A549 (cell line): ENCODE results near the gene MGME1. TPM values are rescaled to one million over a fixed set of nuclear protein-coding genes. Genes with fewer than 3 reads are reported as not detected.

Experiments
- ATAC-seq, 2 experiments: fragments of 200-7000 bp in 1 of 2; fragments of >200 bp in 1 of 2; cut with Nextera tagmentation in 1 of 2; cut with Tn5 transposase in 1 of 2; 3 replicates each; pipeline versions ENCODE4 v1.8.0 to v1.9.1; 2018 to 2020; ENCODE audit warnings: mild to moderate bottlenecking in 1 of 2, moderate library complexity in 1 of 2
- CTCF ChIA-PET: fragments of 300-600 bp; sonication (Branson Sonifier 250); formaldehyde crosslinking; extraction: SDS; loops from one replicate; lab custom pipeline; 2021; ENCODE audit warnings: antibody characterized with exemption, inconsistent platforms; lab: Yijun Ruan, JAX
- POLR2A ChIA-PET: fragments of 350-600 bp; formaldehyde crosslinking; extraction: SDS; loops from one replicate; lab custom pipeline; 2021; ENCODE audit warnings: antibody characterized with exemption, inconsistent platforms; lab: Yijun Ruan, JAX
- DNase-seq, 2 experiments: peaks; one replicate each; pipeline versions ENCODE4 v3.0.0 to v3.0.0-alpha.2; 2011 to 2016; ENCODE audit warnings: low read depth in 1 of 2, low spot score in 1 of 2
- FAIRE-seq: peaks from 2 replicates; lab custom pipeline; 2011; peaks lifted over from hg19 to GRCh38; lab: Jason Lieb, UNC
- H3K27ac ChIP-seq, 2 experiments: fragments of >200 bp; sonication (Bioruptor Twin); formaldehyde crosslinking; 3 replicates each; pipeline ENCODE4 v1.5.1; 2016 to 2017
- H3K4me1 ChIP-seq: fragments of >200 bp; sonication (Bioruptor Twin); formaldehyde crosslinking; 3 replicates; pipeline ENCODE4 v1.6.1; 2016
- H3K4me2 ChIP-seq: fragments of >200 bp; sonication (Bioruptor Twin); formaldehyde crosslinking; 3 replicates; pipeline ENCODE4 v1.6.1; 2016
- H3K4me3 ChIP-seq: fragments of >200 bp; sonication (Bioruptor Twin); formaldehyde crosslinking; 3 replicates; pipeline ENCODE4 v1.5.1; 2016
- H3K9me3 ChIP-seq: fragments of >200 bp; sonication (Bioruptor Twin); formaldehyde crosslinking; 3 replicates; pipeline ENCODE4 v1.6.1; 2016
- CBX2 ChIP-seq: fragments of 200-600 bp; sonication (generic); IDR thresholded peaks from 2 replicates; pipeline ENCODE4 v1.6.1; 2016; ENCODE audit warnings: low read depth, mild to moderate bottlenecking, borderline replicate concordance
- CEBPB ChIP-seq, 2 experiments: fragments of >200 bp in 1 of 2; sonication (Bioruptor Twin) in 1 of 2; formaldehyde crosslinking in 1 of 2; IDR thresholded peaks; 2 replicates each; pipeline ENCODE4 v1.6.1; 2012 to 2016
- EHMT2 ChIP-seq: fragments of 200-600 bp; sonication (generic); IDR thresholded peaks from 2 replicates; pipeline ENCODE4 v1.6.1; 2016; ENCODE audit warnings: antibody characterized with exemption, low read depth, mild to moderate bottlenecking, moderate library complexity
- EP300 ChIP-seq, 2 experiments: fragments of >200 bp; sonication (Bioruptor Twin); formaldehyde crosslinking; IDR thresholded peaks; 2 replicates in 1 of 2; 3 replicates in 1 of 2; pipeline ENCODE4 v1.6.1; 2016 to 2017
- ESRRA ChIP-seq: fragments of 150-350 bp; IDR thresholded peaks from 2 replicates; pipeline ENCODE4 v1.6.1; 2014; ENCODE audit warnings: mild to moderate bottlenecking, low read length, borderline replicate concordance
- GATA3 ChIP-seq: IDR thresholded peaks from 2 replicates; pipeline ENCODE4 v1.6.1; 2012; ENCODE audit warnings: borderline replicate concordance
- HDAC2 ChIP-seq: fragments of 200-600 bp; sonication (generic); IDR thresholded peaks from 2 replicates; pipeline ENCODE4 v1.6.1; 2016
- HES2 ChIP-seq: fragments of >200 bp; sonication (Bioruptor Twin); formaldehyde crosslinking; IDR thresholded peaks from 2 replicates; pipeline ENCODE4 v1.6.1; 2016
- JUN ChIP-seq, 2 experiments: fragments of >200 bp; sonication (Bioruptor Twin); formaldehyde crosslinking; IDR thresholded peaks; 2 replicates in 1 of 2; 3 replicates in 1 of 2; pipeline ENCODE4 v1.6.1; 2016 to 2017
- MAZ ChIP-seq: fragments of 150-350 bp; IDR thresholded peaks from 2 replicates; pipeline ENCODE4 v1.6.1; 2014; ENCODE audit warnings: antibody characterized with exemption, low read depth, low read length, borderline replicate concordance
- NFE2L2 ChIP-seq: fragments of 150-350 bp; conservative IDR thresholded peaks from 2 replicates; pipeline ENCODE4 v1.6.1; 2014; ENCODE audit warnings: low read length
- NR3C1 ChIP-seq: fragments of >200 bp; sonication (Bioruptor Twin); formaldehyde crosslinking; IDR thresholded peaks from 3 replicates; pipeline ENCODE4 v1.6.1; 2017
- PHF8 ChIP-seq: fragments of 200-600 bp; sonication (generic); IDR thresholded peaks from 2 replicates; pipeline ENCODE4 v1.6.1; 2016; ENCODE audit warnings: low read depth, mild to moderate bottlenecking, antibody characterized with exemption, moderate library complexity, borderline replicate concordance
- POLR2AphosphoS2 ChIP-seq: conservative IDR thresholded peaks from 2 replicates; pipeline ENCODE4 v1.6.1; 2012; ENCODE audit warnings: low read length, improper control_type of control experiment, inconsistent platforms
- RAD21 ChIP-seq, 2 experiments: fragments of >200 bp in 1 of 2; sonication (Bioruptor Twin) in 1 of 2; formaldehyde crosslinking in 1 of 2; IDR thresholded peaks in 1 of 2; conservative IDR thresholded peaks in 1 of 2; 2 replicates in 1 of 2; 3 replicates in 1 of 2; pipeline ENCODE4 v1.6.1; 2012 to 2018; ENCODE audit warnings: inconsistent platforms in 1 of 2
- RARB ChIP-seq: fragments of 250-450 bp; sonication (Bioruptor Pico); IDR thresholded peaks from 2 replicates; pipeline ENCODE4 v1.8.0; 2021; ENCODE audit warnings: mild to moderate bottlenecking, moderate library complexity
- RCOR1 ChIP-seq: fragments of 150-350 bp; IDR thresholded peaks from 2 replicates; pipeline ENCODE4 v1.6.1; 2014; ENCODE audit warnings: antibody characterized with exemption, low read length, low read depth
- RFX5 ChIP-seq: fragments of 450-650 bp; IDR thresholded peaks from 2 replicates; pipeline ENCODE4 v1.7.1; 2014; ENCODE audit warnings: antibody characterized with exemption, mild to moderate bottlenecking, moderate library complexity
- SREBF2 ChIP-seq: fragments of 450-650 bp; IDR thresholded peaks from 2 replicates; pipeline ENCODE4 v1.6.1; 2014; ENCODE audit warnings: mild to moderate bottlenecking, moderate library complexity
- TFCP2L1 ChIP-seq: fragments of 250-450 bp; sonication (Bioruptor Pico); IDR thresholded peaks from 2 replicates; pipeline ENCODE4 v1.5.0; 2021; ENCODE audit warnings: mild to moderate bottlenecking
- TP53 ChIP-seq: fragments of 250-450 bp; sonication (Bioruptor Pico); IDR thresholded peaks from 2 replicates; pipeline ENCODE4 v1.5.0; 2021; ENCODE audit warnings: mild to moderate bottlenecking, moderate library complexity
- WGBS: methylation state at CpG from one replicate; pipeline ENCODE4 v1.1.6; 2017; ENCODE audit errors: missing lambda C conversion rate; 5-methylcytosine and 5-hydroxymethylcytosine counted together
- polyA plus RNA-seq, 4 experiments: library from polyadenylated mRNA; depleted of rRNA in 3 of 4; stranded (reverse); fragments of >200 nt; fragmentation: RNase III in 1 of 4; extraction: RNeasy Plus Mini Kit Qiagen cat#74134 plus additional on column Dnase treatment in 1 of 4; gene quantifications; 2 replicates in 3 of 4; 3 replicates in 1 of 4; pipeline ENCODE4 v1.2.3, GENCODE V29; 2011 to 2017

MGME1 gene
- polyA plus RNA-seq, 2 of the 4 experiments (the other 2 are of a cell fraction): 46.6 to 47.9 TPM

- TF ChIP-seq JUN (IDR thresholded peaks at IDR 0.05): 0 out of 5 replicates have a peak, but pooled peaks of 1 of the 2 experiments have one; percentile 12
- TF ChIP-seq CBX2: no peak
- Histone ChIP-seq H3K9me3 (no peaks in the 10 kb centered on the region), H3K4me2 (no peak overlapping the region), H3K4me1 (peaks cover 19% of the 10 kb centered on the region), H3K27ac (no peak overlapping the region), H3K4me3 (no peak overlapping the region)
- CTCF ChIA-PET: interaction anchor here (0.9 to 4.3 kb wide), 3 partner anchors 10 to 383 kb away, joined by 3 to 24 read pairs (median 3); no protein-coding TSS in a partner anchor
- 87% methylated on average over 5 of the region's 5 CpGs for WGBS
- FAIRE-seq (no peak), DNase-seq (no peak), ATAC-seq (no peak)
- POLR2A ChIA-PET: no interaction called here
These were observed 14.9 kb upstream of the MGME1 start for GRCh38 chr20:17953935-17954334.

GRCh38 chr20:17955302-17955701 is 13.5 kb upstream of the MGME1 start:
- no peak for DNase-seq
- H3K27ac ChIP-seq: no peak overlapping the region
- H3K4me3 ChIP-seq: no peak overlapping the region
- WGBS: 53% methylated on average over 3 of the region's 3 CpGs
- FAIRE-seq: peak; percentile 43
- ChIA-PET POLR2A (no interaction called here), CTCF (interaction anchor here (0.9 to 4.3 kb wide), 4 partner anchors 10 to 275 kb away, joined by 3 to 24 read pairs (median 4); no protein-coding TSS in a partner anchor)
- ATAC-seq: no peak
- no peak overlapping the region for H3K4me2 ChIP-seq
- H3K9me3 ChIP-seq: no peaks in the 10 kb centered on the region
- H3K4me1 ChIP-seq: peaks cover 33% of the 10 kb centered on the region
- TF ChIP-seq HES2: no peak
- no peak for TF ChIP-seq NR3C1
- TF ChIP-seq CEBPB (IDR thresholded peaks at IDR 0.05): no peak
- no peak for TF ChIP-seq EHMT2
- no peak for TF ChIP-seq POLR2AphosphoS2
- TF ChIP-seq NFE2L2: no peak
- TF ChIP-seq RAD21 (conservative IDR thresholded peaks at IDR 0.05 in 1 of 2, IDR thresholded peaks at IDR 0.05 in 1 of 2): no peak
- no peak for TF ChIP-seq RFX5
- TF ChIP-seq SREBF2: no peak
- no peak for TF ChIP-seq RARB (CRISPR knock-in tag)
- no peak for TF ChIP-seq PHF8
- TF ChIP-seq TP53: no peak

- TF ChIP-seq EHMT2 (no peak), RCOR1 (no peak), GATA3 (no peak), MAZ (no peak), HDAC2 (no peak), EP300 (IDR thresholded peaks at IDR 0.05) (no peak), ESRRA (no peak), TFCP2L1 (CRISPR knock-in tag) (no peak), RAD21 (conservative IDR thresholded peaks at IDR 0.05 in 1 of 2, IDR thresholded peaks at IDR 0.05 in 1 of 2) (no peak), TP53 (no peak)
- TF ChIP-seq, all 56 proteins: peak for 0
- POLR2A ChIA-PET: no interaction called here
These were observed 12.6 kb upstream of the MGME1 start for GRCh38 chr20:17956099-17956685.

More at GRCh38 chr20:17956099-17956685, 12.6 kb upstream of the MGME1 start:
- no peak for DNase-seq
- WGBS: 92% methylated on average over 8 of the region's 8 CpGs
- H3K4me3 ChIP-seq: no peak overlapping the region
- CTCF ChIA-PET: interaction anchor here (0.7 to 4.3 kb wide), 7 partner anchors 9 to 302 kb away, joined by 3 to 24 read pairs (median 4); no protein-coding TSS in a partner anchor
- no peak for FAIRE-seq
- H3K4me1 ChIP-seq: peaks cover 40% of the 10 kb centered on the region
- no peak for ATAC-seq
- H3K27ac ChIP-seq: no peak overlapping the region
- H3K9me3 ChIP-seq: no peaks in the 10 kb centered on the region
- H3K4me2 ChIP-seq: no peak overlapping the region
